AG09319 (cell line): Measurements from ENCODE around the gene ACOXL.

Experiments used
- DNase-seq: peaks from one replicate; pipeline ENCODE4 v3.0.0-alpha.2; 2010; ENCODE audit warnings: low read depth; ENCODE audit errors: extremely low read depth
- CTCF ChIP-seq: IDR thresholded peaks from 2 replicates; pipeline ENCODE4 v1.5.1; 2011; ENCODE audit warnings: low read depth, mild to moderate bottlenecking, inconsistent platforms, low read length, moderate library complexity

Gene ACOXL

DNA sequence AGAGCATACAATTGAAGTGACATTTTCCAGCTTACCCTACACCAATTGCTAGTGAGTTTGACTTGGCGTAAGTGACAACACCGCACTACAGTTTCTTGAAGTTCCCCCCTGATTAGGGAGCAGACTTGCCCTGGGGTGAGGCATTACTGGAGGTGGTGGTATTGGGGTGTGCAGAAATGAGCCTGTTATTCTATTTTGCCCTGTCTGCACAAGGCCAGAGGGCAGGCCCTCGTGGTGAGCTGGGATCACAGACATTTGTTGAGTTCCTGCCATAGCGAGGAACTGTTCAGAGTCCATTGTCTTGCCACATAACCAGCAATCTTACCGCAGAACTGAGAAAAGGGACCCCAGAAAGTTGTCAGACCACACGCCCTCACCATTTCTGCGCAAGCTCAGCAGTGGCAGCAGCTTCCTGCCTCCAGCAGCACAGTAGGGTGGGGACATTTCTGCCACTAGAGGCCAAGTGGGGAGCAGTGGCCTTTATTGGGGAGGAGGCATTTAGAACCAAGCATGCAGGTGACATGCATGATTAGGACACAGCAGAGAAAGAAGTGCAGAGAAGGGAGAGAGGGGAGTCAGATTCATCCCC lies 284.8 kb downstream of the ACOXL start:
- TF ChIP-seq CTCF, result no peak
- DNase-seq, result no peak

GRCh38 chr2:111017909-111018308 lies 285.5 kb downstream of the ACOXL start:
- no peak for TF ChIP-seq CTCF
- DNase-seq, result no peak

DNA sequence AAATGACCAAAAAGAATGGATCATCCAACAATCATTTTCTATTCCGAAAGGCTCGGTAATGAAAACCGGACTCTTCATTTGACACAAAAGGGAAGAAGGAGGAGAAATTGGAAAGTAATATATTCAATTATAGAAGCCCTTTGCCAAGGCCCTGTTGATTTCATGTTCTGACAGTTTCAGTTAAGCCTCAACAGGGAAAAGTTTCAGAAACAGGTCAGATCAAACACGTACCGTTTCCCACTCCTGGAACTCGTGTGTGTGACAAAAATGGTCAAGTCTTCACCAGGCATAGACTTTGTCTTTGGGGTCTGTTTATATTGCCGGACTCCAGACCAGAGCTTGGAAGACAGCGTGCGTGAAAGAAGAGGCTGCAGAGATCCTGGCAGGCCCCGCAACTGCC lies 287.0 kb downstream of the ACOXL start:
- DNase-seq, result no peak
- TF ChIP-seq CTCF, result no peak

DNA sequence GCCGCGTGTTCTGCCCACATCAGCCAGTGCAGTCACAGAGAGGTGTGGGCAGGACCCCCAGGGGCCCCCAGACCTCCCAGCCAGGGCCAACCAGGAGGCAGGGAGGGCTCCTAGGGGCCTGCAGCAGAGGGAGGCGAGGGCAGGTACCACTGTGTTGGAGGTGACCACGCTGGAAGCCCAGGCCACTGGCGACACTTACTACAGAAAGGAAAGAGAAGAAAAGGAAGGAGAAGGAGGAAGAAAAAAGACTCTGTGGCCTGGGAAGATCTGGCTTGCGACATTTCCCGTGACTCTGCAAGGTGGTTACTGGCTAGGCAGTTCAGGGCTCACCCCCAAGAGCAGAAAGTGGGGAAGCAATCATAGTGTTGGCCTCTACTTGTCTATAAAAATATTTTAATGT lies 290.3 kb downstream of the ACOXL start:
- no peak for DNase-seq
- no peak for TF ChIP-seq CTCF

- no peak for DNase-seq
- no peak for TF ChIP-seq CTCF
These were observed 292.1 kb downstream of the ACOXL start for GRCh38 chr2:111024496-111024895.

GRCh38 chr2:111025288-111025687 lies 292.9 kb downstream of the ACOXL start:
- no peak for TF ChIP-seq CTCF
- DNase-seq, result no peak

- no peak for TF ChIP-seq CTCF
- no peak for DNase-seq
These were observed 296.3 kb downstream of the ACOXL start for GRCh38 chr2:111028720-111029119.
